Ascending aorta (tissue), 2 donors: ENCODE data around the gene CDCA8. TPM values are rescaled to one million over a fixed set of nuclear protein-coding genes. Genes with fewer than 3 reads are reported as not detected.

ENCODE experiments used
- DNase-seq, 2 donors: peaks; one replicate each; pipeline ENCODE4 v3.0.0-alpha.2; 2019; ENCODE audit warnings: low spot score in 2 of 2
- H3K27ac ChIP-seq, 2 donors: fragments of 200-600 bp; sonication (generic); one replicate each; pipeline ENCODE4 v1.5.1; 2016 to 2017; ENCODE audit warnings: mild to moderate bottlenecking in 1 of 2
- H3K27me3 ChIP-seq: fragments of 200-600 bp; sonication (generic); one replicate; pipeline ENCODE4 v1.5.1; 2017
- H3K36me3 ChIP-seq, 2 donors: fragments of 200-600 bp; sonication (generic); one replicate each; pipeline ENCODE4 v1.5.1; 2016
- H3K4me1 ChIP-seq, 2 donors: fragments of 200-600 bp; sonication (generic); one replicate each; pipeline ENCODE4 v1.5.1; 2016 to 2017; ENCODE audit warnings: mild to moderate bottlenecking in 1 of 2
- H3K4me3 ChIP-seq, 2 donors: fragments of 200-600 bp; sonication (generic); one replicate each; pipeline ENCODE4 v1.5.1; 2016 to 2017; ENCODE audit warnings: mild to moderate bottlenecking in 1 of 2
- H3K9me3 ChIP-seq, 2 donors: fragments of 200-600 bp; sonication (generic); one replicate each; pipeline ENCODE4 v1.5.1; 2016
- CTCF ChIP-seq, 3 experiments: fragments of 200-600 bp in 2 of 3; fragments of 450-650 bp in 1 of 3; sonication (generic) in 2 of 3; IDR thresholded peaks; one replicate each; pipeline ENCODE4 v1.5.1; 2016 to 2019; ENCODE audit warnings: antibody characterized with exemption in 3 of 3, mild to moderate bottlenecking in 1 of 3, moderate library complexity in 1 of 3
- intact Hi-C: fragments of 100-400 bp; cut with DNase I; formaldehyde crosslinking; loops from one replicate; pipeline ENCODE4 v1.15.1; 2023
- total RNA-seq: library from RNA; depleted of rRNA; stranded (reverse); fragments of >200 nt; gene quantifications from one replicate; pipeline ENCODE4 v1.1.0, GENCODE V29; 2016

Gene CDCA8
- total RNA-seq, 1 donor from 2014 or later = 0.75 TPM

GRCh38 chr1:37752583-37753471, 60.5 kb downstream of the CDCA8 start:
- peaks cover 3% of the 10 kb centered on the region for H3K27me3 ChIP-seq
- H3K27ac ChIP-seq = no peak overlapping the region
- H3K4me3 ChIP-seq = peak overlapping the region; percentile 36 to 47
- DNase-seq = no peak
- intact Hi-C loops = no loop called here
- TF ChIP-seq CTCF (IDR thresholded peaks at IDR 0.05) = no peak
- no peaks in the 10 kb centered on the region for H3K4me1 ChIP-seq
- no peaks in the 10 kb centered on the region for H3K36me3 ChIP-seq
- no peaks in the 10 kb centered on the region for H3K9me3 ChIP-seq

- Histone ChIP-seq H3K4me3 (no peak overlapping the region), H3K27ac (no peak overlapping the region), H3K9me3 (no peaks in the 10 kb centered on the region), H3K4me1 (no peaks in the 10 kb centered on the region), H3K36me3 (no peaks in the 10 kb centered on the region), H3K27me3 (peaks cover 3% of the 10 kb centered on the region)
- DNase-seq = no peak
- TF ChIP-seq CTCF (IDR thresholded peaks at IDR 0.05) = no peak
- intact Hi-C loops = no loop called here
Measured at GRCh38 chr1:37753473-37754321, 61.4 kb downstream of the CDCA8 start.

GRCh38 chr1:37755290-37755689, 63.0 kb downstream of the CDCA8 start:
- Histone ChIP-seq H3K4me3 (no peak overlapping the region), H3K9me3 (no peaks in the 10 kb centered on the region), H3K27ac (no peak overlapping the region), H3K36me3 (no peaks in the 10 kb centered on the region), H3K4me1 (no peaks in the 10 kb centered on the region), H3K27me3 (peaks cover 3% of the 10 kb centered on the region)
- no peak for DNase-seq
- intact Hi-C loops = no loop called here
- TF ChIP-seq CTCF (IDR thresholded peaks at IDR 0.05) = no peak

GRCh38 chr1:37755951-37756560, 63.7 kb downstream of the CDCA8 start:
- intact Hi-C loops = no loop called here
- Histone ChIP-seq H3K4me1 (no peaks in the 10 kb centered on the region), H3K36me3 (no peaks in the 10 kb centered on the region), H3K27me3 (peaks cover 3% of the 10 kb centered on the region), H3K4me3 (no peak overlapping the region), H3K9me3 (no peaks in the 10 kb centered on the region), H3K27ac (no peak overlapping the region)
- no peak for DNase-seq
- TF ChIP-seq CTCF (IDR thresholded peaks at IDR 0.05) = no peak

Other genes starting within 250 kb of the CDCA8 start
- gene ZC3H12A, start 217.9 kb upstream of the CDCA8 start, total RNA-seq = 12.8 TPM
- 12.3 TPM for gene MEAF6, start 177.8 kb upstream of the CDCA8 start, total RNA-seq
- 14.4 TPM for gene SNIP1, start 138.2 kb upstream of the CDCA8 start, total RNA-seq
- gene DNALI1, start 135.6 kb upstream of the CDCA8 start, total RNA-seq = 2.2 TPM
- 17.0 TPM for gene GNL2, start 96.6 kb upstream of the CDCA8 start, total RNA-seq
- not detected for gene RSPO1, start 57.6 kb upstream of the CDCA8 start, total RNA-seq
- gene EPHA10, start 72.6 kb downstream of the CDCA8 start, total RNA-seq = 0.11 TPM
- gene MANEAL, start 101.3 kb downstream of the CDCA8 start, total RNA-seq = 0.43 TPM
- 284 TPM for gene C1orf122, start 115.3 kb downstream of the CDCA8 start, total RNA-seq
- 9.7 TPM for gene YRDC, start 115.7 kb downstream of the CDCA8 start, total RNA-seq
- 10.6 TPM for gene MTF1, start 167.1 kb downstream of the CDCA8 start, total RNA-seq